Spleen (tissue), 11 donors: ENCODE results near the gene KIAA0586. TPM values are rescaled to one million over a fixed set of nuclear protein-coding genes. Genes with fewer than 3 reads are reported as not detected.

Experiments
- DNase-seq: peaks from one replicate; pipeline ENCODE4 v3.0.0-alpha.2; 2020
- H3K27ac ChIP-seq, 8 donors: fragments of 200-600 bp; sonication (generic) in 7 of 8; 1 replicate in 4 of 8; 2 replicates in 4 of 8; pipeline versions ENCODE4 v1.5.0 to v1.8.0; 2016 to 2021; ENCODE audit warnings: inconsistent platforms in 4 of 8, mild to moderate bottlenecking in 4 of 8, moderate library complexity in 1 of 8
- H3K27me3 ChIP-seq, 7 donors: fragments of 200-600 bp; sonication (generic) in 6 of 7; replicated peaks in 1 of 7; 1 replicate in 4 of 7; 2 replicates in 3 of 7; pipeline versions ENCODE4 v1.5.0 to v1.8.0; 2016 to 2021; ENCODE audit warnings: inconsistent platforms in 3 of 7, mild to moderate bottlenecking in 1 of 7
- H3K36me3 ChIP-seq, 6 donors: fragments of 200-600 bp; sonication (generic) in 5 of 6; 1 replicate in 4 of 6; 2 replicates in 2 of 6; pipeline versions ENCODE4 v1.5.0 to v1.8.0; 2016 to 2021; ENCODE audit warnings: inconsistent platforms in 2 of 6
- H3K4me1 ChIP-seq, 6 donors: fragments of 200-600 bp; sonication (generic) in 5 of 6; 1 replicate in 3 of 6; 2 replicates in 3 of 6; pipeline versions ENCODE4 v1.5.0 to v1.8.0; 2016 to 2021; ENCODE audit warnings: inconsistent platforms in 3 of 6
- H3K4me3 ChIP-seq, 8 donors: fragments of 200-600 bp; sonication (generic) in 7 of 8; 1 replicate in 4 of 8; 2 replicates in 4 of 8; pipeline versions ENCODE4 v1.5.0 to v1.8.0; 2016 to 2021; ENCODE audit warnings: inconsistent platforms in 4 of 8, mild to moderate bottlenecking in 4 of 8, moderate library complexity in 2 of 8
- H3K9me3 ChIP-seq, 8 donors: fragments of 200-600 bp; sonication (generic) in 7 of 8; 1 replicate in 4 of 8; 2 replicates in 4 of 8; pipeline versions ENCODE4 v1.5.0 to v1.8.0; 2016 to 2021; ENCODE audit warnings: inconsistent platforms in 4 of 8
- POLR2A ChIP-seq, 3 donors: fragments of 450-650 bp; IDR thresholded peaks; one replicate each; pipeline ENCODE4 v1.5.1; 2017; ENCODE audit warnings: antibody characterized with exemption in 3 of 3, mild to moderate bottlenecking in 1 of 3
- POLR2AphosphoS5 ChIP-seq, 3 donors: sonication (generic); formaldehyde crosslinking; IDR thresholded peaks; one replicate each; pipeline ENCODE4 v1.5.1; 2017; ENCODE audit warnings: antibody characterized with exemption in 3 of 3
- WGBS, 5 donors: extraction: QIAGEN DNeasy Blood & Tissue Kit in 3 of 5; methylation state at CpG; one replicate each; pipeline versions ENCODE4 v1.1.5 to v1.1.7; 2013 to 2018; 5-methylcytosine and 5-hydroxymethylcytosine counted together
- intact Hi-C: fragments of 100-400 bp; cut with DNase I; formaldehyde crosslinking; loops from one replicate; pipeline ENCODE4 v1.15.0; 2023; ENCODE audit warnings: low total_unique reads
- polyA plus RNA-seq, 3 donors: library from polyadenylated mRNA; stranded (reverse); fragments of 200-250 nt; gene quantifications; one replicate each; pipeline ENCODE4 v1.2.1, GENCODE V29; 2013
- total RNA-seq, 7 donors: library from RNA; depleted of rRNA in 3 of 7; stranded (reverse); fragments of >200 nt in 3 of 7; fragmentation: NEBNext Ultra II Directional in 4 of 7; extraction: Animal tissue kit (Norgen Biotek cat#: 25700) in 4 of 7; gene quantifications; one replicate each; pipeline versions ENCODE4 v1.1.0 to v1.2.1, GENCODE V29; 2016 to 2021
- TF ChIP-seq, protein P1 (sequence below), 11 experiments: fragments of 200-600 bp in 7 of 11; fragments of 450-650 bp in 4 of 11; sonication (generic) in 4 of 11; IDR thresholded peaks in 8 of 11; conservative IDR thresholded peaks in 3 of 11; 1 replicate in 7 of 11; 2 replicates in 4 of 11; pipeline versions ENCODE4 v1.4.0 to v1.8.0; 2016 to 2021; ENCODE audit warnings: antibody characterized with exemption in 11 of 11, inconsistent platforms in 4 of 11, mild to moderate bottlenecking in 1 of 11
- donor health status: healthy with polysubstance abuse.
- donor health status: DM: no; HTN: no; CAD: no; lungs with moderate emphysema.
- donor health status: DM: no; HTN: no; CAD: no.
- donor health status: Bipolar disorder and iron deficiency.
- donor health status: healthy.
- donor health status: DM: no; HTN: no; CAD: no.
- donor health status: DM: yes; HTN: yes; CAD: no.

Gene KIAA0586
- total and polyA plus RNA-seq, 10 donors: 4.7 to 27.5 (median 20.1) TPM

DNA sequence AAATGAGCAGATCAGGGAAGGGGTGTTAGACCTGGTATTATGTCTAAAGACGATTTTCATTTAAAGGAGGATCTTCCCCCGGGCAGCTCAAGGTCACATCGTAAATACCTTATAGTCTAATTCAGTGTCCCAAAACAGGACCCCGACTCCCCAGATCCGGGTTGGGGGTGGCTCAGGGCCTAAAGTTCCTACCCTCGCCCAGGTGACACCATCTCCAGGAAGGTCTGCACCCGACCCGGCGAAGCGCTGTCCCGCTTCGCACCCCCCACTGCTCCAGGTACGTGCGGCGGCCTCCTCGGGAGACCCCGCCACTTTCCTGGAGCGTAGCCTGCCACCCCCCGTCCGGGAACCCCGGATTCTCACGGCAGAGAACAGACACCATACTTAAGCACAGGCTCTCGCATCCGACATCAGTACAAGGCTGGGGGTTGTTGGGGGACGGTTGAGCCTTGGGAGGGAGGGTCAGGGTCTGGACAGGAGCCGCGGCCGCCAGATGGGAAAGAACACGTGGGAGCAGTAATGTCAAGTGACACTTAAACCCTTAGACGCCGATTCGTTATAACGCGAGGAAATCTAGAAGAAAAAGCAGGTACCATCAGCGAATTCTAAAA is 744 bp upstream of the KIAA0586 start:
- Histone ChIP-seq H3K36me3 (peaks cover 0 to 37% (median 15%) of the 10 kb centered on the region in 6 donors), H3K27ac (peak overlapping the region; percentile 90 to 98 (median 96)), H3K9me3 (no peaks in the 10 kb centered on the region), H3K4me1 (peaks cover 20 to 61% (median 39%) of the 10 kb centered on the region in 6 donors), H3K4me3 (peak overlapping the region; percentile 82 to 98 (median 90)), H3K27me3 (no peaks in the 10 kb centered on the region)
- 0 to 1% (median 1%) methylated on average over 30 to 35 of the region's 35 CpGs for WGBS, 5 donors
- intact Hi-C loops: no loop called here
- peak in 2 of 3 donors; percentile 21 to 50 for TF ChIP-seq POLR2AphosphoS5 (IDR thresholded peaks at IDR 0.05)
- TF ChIP-seq, protein P1, sequence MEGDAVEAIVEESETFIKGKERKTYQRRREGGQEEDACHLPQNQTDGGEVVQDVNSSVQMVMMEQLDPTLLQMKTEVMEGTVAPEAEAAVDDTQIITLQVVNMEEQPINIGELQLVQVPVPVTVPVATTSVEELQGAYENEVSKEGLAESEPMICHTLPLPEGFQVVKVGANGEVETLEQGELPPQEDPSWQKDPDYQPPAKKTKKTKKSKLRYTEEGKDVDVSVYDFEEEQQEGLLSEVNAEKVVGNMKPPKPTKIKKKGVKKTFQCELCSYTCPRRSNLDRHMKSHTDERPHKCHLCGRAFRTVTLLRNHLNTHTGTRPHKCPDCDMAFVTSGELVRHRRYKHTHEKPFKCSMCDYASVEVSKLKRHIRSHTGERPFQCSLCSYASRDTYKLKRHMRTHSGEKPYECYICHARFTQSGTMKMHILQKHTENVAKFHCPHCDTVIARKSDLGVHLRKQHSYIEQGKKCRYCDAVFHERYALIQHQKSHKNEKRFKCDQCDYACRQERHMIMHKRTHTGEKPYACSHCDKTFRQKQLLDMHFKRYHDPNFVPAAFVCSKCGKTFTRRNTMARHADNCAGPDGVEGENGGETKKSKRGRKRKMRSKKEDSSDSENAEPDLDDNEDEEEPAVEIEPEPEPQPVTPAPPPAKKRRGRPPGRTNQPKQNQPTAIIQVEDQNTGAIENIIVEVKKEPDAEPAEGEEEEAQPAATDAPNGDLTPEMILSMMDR (IDR thresholded peaks at IDR 0.05 in 8 of 11, conservative IDR thresholded peaks at IDR 0.05 in 3 of 11): no peak
- peak; percentile 90 for DNase-seq

- WGBS, 5 donors: 0 to 1% (median 1%) methylated on average over 10 of the region's 10 CpGs
- no peaks in the 10 kb centered on the region for H3K9me3 ChIP-seq
- H3K4me1 ChIP-seq: peaks cover 20 to 61% (median 39%) of the 10 kb centered on the region in 6 donors
- peak overlapping the region; percentile 90 to 98 (median 96) for H3K27ac ChIP-seq
- intact Hi-C loops: no loop called here
- no peak for DNase-seq
- peak overlapping the region; percentile 82 to 98 (median 90) for H3K4me3 ChIP-seq
- TF ChIP-seq POLR2AphosphoS5 (IDR thresholded peaks at IDR 0.05): no peak
- TF ChIP-seq, protein P1 (IDR thresholded peaks at IDR 0.05 in 8 of 11, conservative IDR thresholded peaks at IDR 0.05 in 3 of 11): no peak
- TF ChIP-seq POLR2A (IDR thresholded peaks at IDR 0.05): no peak
- no peaks in the 10 kb centered on the region for H3K27me3 ChIP-seq
- H3K36me3 ChIP-seq: peaks cover 0 to 37% (median 14%) of the 10 kb centered on the region in 6 donors
Measured at GRCh38 chr14:58428118-58428683, 682 bp downstream of the KIAA0586 start.

- no peak overlapping the region for H3K4me3 ChIP-seq
- no peak overlapping the region for H3K27ac ChIP-seq
- peaks cover 20 to 48% (median 36%) of the 10 kb centered on the region in 6 donors for H3K4me1 ChIP-seq
- H3K27me3 ChIP-seq: no peaks in the 10 kb centered on the region
- peaks cover 0 to 47% (median 25%) of the 10 kb centered on the region in 6 donors for H3K36me3 ChIP-seq
- no peak for TF ChIP-seq POLR2A (IDR thresholded peaks at IDR 0.05)
- TF ChIP-seq POLR2AphosphoS5 (IDR thresholded peaks at IDR 0.05): no peak
- TF ChIP-seq, protein P1 (IDR thresholded peaks at IDR 0.05 in 8 of 11, conservative IDR thresholded peaks at IDR 0.05 in 3 of 11): no peak
- intact Hi-C loops: no loop called here
- DNase-seq: no peak
- WGBS, 5 donors: 63 to 85% (median 72%) methylated on average over 1 of the region's 1 CpG
- H3K9me3 ChIP-seq: no peaks in the 10 kb centered on the region
Measured at GRCh38 chr14:58430156-58430555, 2.6 kb downstream of the KIAA0586 start.

- H3K4me3 ChIP-seq: no peak overlapping the region
- peaks cover 10 to 93% (median 41%) of the 10 kb centered on the region in 6 donors for H3K36me3 ChIP-seq
- H3K4me1 ChIP-seq: no peaks in the 10 kb centered on the region
- no peaks in the 10 kb centered on the region for H3K27me3 ChIP-seq
- H3K27ac ChIP-seq: no peak overlapping the region
- DNase-seq: no peak
- TF ChIP-seq POLR2AphosphoS5 (IDR thresholded peaks at IDR 0.05): no peak
- TF ChIP-seq, protein P1 (IDR thresholded peaks at IDR 0.05 in 8 of 11, conservative IDR thresholded peaks at IDR 0.05 in 3 of 11): no peak
- TF ChIP-seq POLR2A (IDR thresholded peaks at IDR 0.05): no peak
- no peaks in the 10 kb centered on the region for H3K9me3 ChIP-seq
- WGBS, 5 donors: 62 to 78% (median 66%) methylated on average over 5 of the region's 5 CpGs
- intact Hi-C loops: no loop called here
Measured at GRCh38 chr14:58439476-58439875, 12.0 kb downstream of the KIAA0586 start.
